ENCODE data around the gene BCAN.
"Not testable (repeated sequence)": the region's sequence is repeated elsewhere in the genome, so short reads cannot be mapped to it uniquely, and the experiment has no call there.

BCAN gene

GRCh38 chr1:156641761-156642264 lies at the start of gene BCAN:
Gene BCAN, plus strand, starts transcription at chr1:156642117. Its CDS starts 3,938 bp downstream, at chr1:156646055.
- DNase-seq (ENCODE audit: low read depth) = no peak

GRCh38 chr1:156592158-156592909 lies 49.6 kb upstream of the BCAN start:
- DNase-seq (ENCODE audit: low read depth) = no peak

GRCh38 chr1:156592910-156593660 lies 48.8 kb upstream of the BCAN start:
- no peak for DNase-seq (ENCODE audit: low read depth)

GRCh38 chr1:156593661-156593989 lies 48.3 kb upstream of the BCAN start:
- DNase-seq (ENCODE audit: low read depth) = no peak

- no peak for DNase-seq (ENCODE audit: low read depth)
Observed at GRCh38 chr1:156594190-156594589, 47.7 kb upstream of the BCAN start.

GRCh38 chr1:156595016-156595415 lies 46.9 kb upstream of the BCAN start:
- no peak for DNase-seq (ENCODE audit: low read depth)

- DNase-seq (ENCODE audit: low read depth) = no peak
Observed at GRCh38 chr1:156596426-156596825, 45.5 kb upstream of the BCAN start.

- no peak for DNase-seq (ENCODE audit: low read depth)
Observed at GRCh38 chr1:156598125-156598524, 43.8 kb upstream of the BCAN start.

GRCh38 chr1:156598731-156599432 lies 43.0 kb upstream of the BCAN start:
- no peak for DNase-seq (ENCODE audit: low read depth)

GRCh38 chr1:156599811-156600210 lies 42.1 kb upstream of the BCAN start:
- DNase-seq (ENCODE audit: low read depth) = no peak

- no peak for DNase-seq (ENCODE audit: low read depth)
Observed at GRCh38 chr1:156600733-156601121, 41.2 kb upstream of the BCAN start.

GRCh38 chr1:156601122-156601830 lies 40.6 kb upstream of the BCAN start, which contains the start of gene GPATCH4:
Gene GPATCH4, minus strand, starts transcription at chr1:156601479.
- DNase-seq (ENCODE audit: low read depth) = peak; percentile 78

GRCh38 chr1:156601892-156602291 lies 40.0 kb upstream of the BCAN start:
- no peak for DNase-seq (ENCODE audit: low read depth)

GRCh38 chr1:156602557-156602993 lies 39.3 kb upstream of the BCAN start:
- DNase-seq (ENCODE audit: low read depth) = no peak

- DNase-seq (ENCODE audit: low read depth) = not testable (repeated sequence)
Observed at GRCh38 chr1:156607344-156607743, 34.6 kb upstream of the BCAN start.

GRCh38 chr1:156608036-156608674 lies 33.8 kb upstream of the BCAN start:
- DNase-seq (ENCODE audit: low read depth) = peak; percentile 39

- DNase-seq (ENCODE audit: low read depth) = no peak
Observed at GRCh38 chr1:156608981-156609380, 32.9 kb upstream of the BCAN start.

GRCh38 chr1:156610072-156610471 lies 31.8 kb upstream of the BCAN start:
- not testable (repeated sequence) for DNase-seq (ENCODE audit: low read depth)

- no peak for DNase-seq (ENCODE audit: low read depth)
Observed at GRCh38 chr1:156612666-156613065, 29.3 kb upstream of the BCAN start.

- DNase-seq (ENCODE audit: low read depth) = no peak
Observed at GRCh38 chr1:156615946-156616345, 26.0 kb upstream of the BCAN start.

GRCh38 chr1:156616463-156616862 lies 25.5 kb upstream of the BCAN start:
- DNase-seq (ENCODE audit: low read depth) = no peak
